Activated naive CD8-positive, alpha-beta T cell (primary cell): ENCODE measurements around the gene RFT1.

Experiments used
- H3K27ac Mint-ChIP-seq: one replicate; pipeline ENCODE4 v1.8.0; 2021; ENCODE audit warnings: mixed read lengths
- H3K27me3 Mint-ChIP-seq: one replicate; pipeline ENCODE4 v1.8.0; 2021; ENCODE audit warnings: mixed read lengths
- H3K36me3 Mint-ChIP-seq: one replicate; pipeline ENCODE4 v1.8.0; 2021; ENCODE audit warnings: mixed read lengths
- H3K4me1 Mint-ChIP-seq: one replicate; pipeline ENCODE4 v1.8.0; 2021; ENCODE audit warnings: low read depth, mixed read lengths
- H3K4me3 Mint-ChIP-seq: one replicate; pipeline ENCODE4 v1.8.0; 2021; ENCODE audit warnings: mild to moderate bottlenecking, mixed read lengths
- H3K9me3 Mint-ChIP-seq: one replicate; pipeline ENCODE4 v1.8.0; 2021; ENCODE audit warnings: low read depth, mixed read lengths

RFT1 gene

DNA sequence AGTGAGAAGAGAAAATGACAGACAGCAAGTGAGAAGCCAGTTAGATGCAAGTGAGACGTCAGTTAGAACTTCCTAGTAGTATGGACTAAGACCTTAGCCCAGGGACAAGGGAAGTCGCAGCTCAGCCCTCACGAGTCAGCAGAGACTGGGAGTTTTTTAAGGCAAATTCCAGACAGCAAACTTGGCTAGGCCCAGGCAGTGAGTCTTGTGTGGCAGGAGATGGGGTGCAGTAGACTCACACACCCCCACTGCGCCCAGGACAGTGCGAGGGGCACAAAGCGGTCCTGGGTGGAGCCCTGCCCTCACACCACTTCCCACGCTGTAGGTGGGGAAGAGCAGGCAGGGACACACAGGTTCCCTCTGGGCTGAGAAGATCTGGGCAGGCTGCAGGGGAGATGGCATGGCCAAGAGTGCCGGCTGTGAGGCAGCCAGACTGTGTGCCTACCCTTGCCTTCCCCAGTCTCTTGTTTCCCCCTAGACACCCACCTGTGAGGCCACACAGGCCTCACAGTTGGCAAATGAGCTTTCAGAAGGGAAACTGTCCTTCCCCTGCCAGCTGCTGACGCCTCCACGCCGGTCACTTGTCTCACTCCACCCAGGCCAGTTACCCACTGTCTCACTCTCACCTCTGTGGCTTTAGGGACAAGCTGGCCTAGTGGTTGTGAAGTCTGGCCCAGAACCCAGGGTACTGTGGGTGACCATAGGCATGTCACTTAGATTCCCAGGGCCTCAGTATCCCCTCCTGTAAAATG, 17.1 kb upstream of the RFT1 start:
- no peaks in the 10 kb centered on the region for H3K9me3 Mint-ChIP-seq
- no peaks in the 10 kb centered on the region for H3K27me3 Mint-ChIP-seq
- H3K4me3 Mint-ChIP-seq, result no peak overlapping the region
- no peaks in the 10 kb centered on the region for H3K36me3 Mint-ChIP-seq
- H3K4me1 Mint-ChIP-seq, result no peaks in the 10 kb centered on the region
- H3K27ac Mint-ChIP-seq, result no peak overlapping the region

DNA sequence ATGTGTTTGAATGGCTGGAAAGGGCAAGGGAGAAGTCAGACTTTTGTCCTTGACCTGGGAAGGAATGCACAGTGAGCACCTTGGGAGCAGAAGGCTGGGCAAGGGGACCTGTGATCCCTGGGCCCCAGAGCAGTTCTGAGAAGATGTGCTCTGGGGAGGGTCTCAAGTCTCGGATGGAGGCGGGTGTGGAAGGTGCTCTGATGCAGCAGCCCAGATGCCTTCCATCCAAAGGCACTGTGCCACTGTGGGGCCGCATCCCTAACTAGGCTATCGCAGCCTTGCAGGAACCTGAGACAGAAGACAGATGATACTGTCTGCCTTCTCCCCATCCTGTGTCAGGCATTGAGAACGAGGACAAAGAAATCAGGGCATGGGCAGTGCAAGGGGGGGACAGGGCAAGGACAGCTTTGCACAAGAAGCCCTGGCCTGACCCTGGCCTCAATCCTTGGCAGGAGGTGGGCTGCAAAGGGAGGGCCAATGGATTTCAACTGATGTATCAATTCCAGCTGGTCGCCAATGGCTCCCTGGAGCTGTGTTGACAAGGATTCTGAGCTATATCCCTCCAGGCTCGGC, 16.2 kb upstream of the RFT1 start:
- Mint-ChIP-seq H3K4me1 (no peaks in the 10 kb centered on the region), H3K27me3 (no peaks in the 10 kb centered on the region), H3K27ac (no peak overlapping the region), H3K9me3 (no peaks in the 10 kb centered on the region), H3K36me3 (no peaks in the 10 kb centered on the region), H3K4me3 (no peak overlapping the region)

DNA sequence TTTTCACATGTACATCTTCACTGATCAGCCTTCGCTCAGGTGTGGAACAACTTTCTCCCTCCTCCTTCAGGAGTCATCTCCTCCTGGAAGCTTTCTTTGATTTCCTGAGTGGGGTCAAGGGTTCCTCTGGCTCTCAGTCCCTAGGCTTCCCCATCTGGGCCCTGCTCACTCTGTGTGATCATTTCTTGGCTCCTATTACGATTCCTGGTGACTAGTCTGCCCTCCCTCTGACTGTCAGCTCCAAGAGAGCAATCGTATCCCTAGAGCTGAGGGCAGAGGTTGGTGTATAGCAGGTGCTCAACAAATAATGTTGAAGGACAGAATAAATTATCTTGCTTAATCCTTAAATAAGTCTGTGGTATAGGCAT, 15.5 kb upstream of the RFT1 start:
- no peak overlapping the region for H3K4me3 Mint-ChIP-seq
- no peaks in the 10 kb centered on the region for H3K27me3 Mint-ChIP-seq
- no peak overlapping the region for H3K27ac Mint-ChIP-seq
- no peaks in the 10 kb centered on the region for H3K4me1 Mint-ChIP-seq
- no peaks in the 10 kb centered on the region for H3K36me3 Mint-ChIP-seq
- no peaks in the 10 kb centered on the region for H3K9me3 Mint-ChIP-seq

DNA sequence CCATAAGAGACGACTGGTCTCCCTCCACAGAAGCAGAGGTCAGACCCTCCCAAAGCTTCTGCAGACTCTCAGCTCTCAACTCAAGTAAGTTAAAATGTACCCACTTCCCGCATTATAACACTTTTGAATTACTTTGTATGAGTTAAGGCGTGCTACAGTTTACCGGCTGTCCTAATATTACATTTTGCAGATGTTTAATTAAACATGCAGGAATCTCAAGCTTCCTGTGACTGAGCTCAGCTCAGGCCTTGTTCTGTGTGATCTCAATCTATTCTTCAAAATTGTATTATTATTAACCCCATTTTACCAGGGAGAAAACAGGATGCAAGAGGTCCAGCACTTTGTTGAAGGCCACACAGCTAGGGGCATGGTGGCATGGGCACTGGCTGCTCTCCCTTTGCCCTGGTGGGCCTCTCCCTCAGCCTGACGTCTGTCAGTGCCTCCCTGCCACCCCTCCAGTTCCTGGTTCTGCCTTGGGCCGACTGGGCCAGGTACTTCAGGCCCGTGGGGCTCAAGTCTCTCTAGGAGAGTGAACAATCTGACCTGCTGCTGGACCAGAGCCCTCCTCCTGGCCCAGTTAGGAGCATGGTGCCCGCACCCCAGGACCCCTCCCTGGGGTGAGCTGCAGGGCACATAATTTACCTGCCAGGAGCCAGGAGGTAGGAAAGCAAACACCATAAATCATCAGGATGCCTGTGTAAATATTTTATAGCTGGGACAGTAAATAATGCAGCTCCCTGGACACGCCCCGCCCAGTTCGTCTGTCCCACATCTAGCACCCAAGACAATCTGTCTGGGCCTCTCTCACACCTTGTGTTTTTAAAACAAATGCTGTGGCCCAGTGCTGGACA, 14.9 kb upstream of the RFT1 start:
- no peaks in the 10 kb centered on the region for H3K4me1 Mint-ChIP-seq
- no peaks in the 10 kb centered on the region for H3K36me3 Mint-ChIP-seq
- no peaks in the 10 kb centered on the region for H3K27me3 Mint-ChIP-seq
- no peak overlapping the region for H3K4me3 Mint-ChIP-seq
- H3K9me3 Mint-ChIP-seq, result no peaks in the 10 kb centered on the region
- H3K27ac Mint-ChIP-seq, result no peak overlapping the region

DNA sequence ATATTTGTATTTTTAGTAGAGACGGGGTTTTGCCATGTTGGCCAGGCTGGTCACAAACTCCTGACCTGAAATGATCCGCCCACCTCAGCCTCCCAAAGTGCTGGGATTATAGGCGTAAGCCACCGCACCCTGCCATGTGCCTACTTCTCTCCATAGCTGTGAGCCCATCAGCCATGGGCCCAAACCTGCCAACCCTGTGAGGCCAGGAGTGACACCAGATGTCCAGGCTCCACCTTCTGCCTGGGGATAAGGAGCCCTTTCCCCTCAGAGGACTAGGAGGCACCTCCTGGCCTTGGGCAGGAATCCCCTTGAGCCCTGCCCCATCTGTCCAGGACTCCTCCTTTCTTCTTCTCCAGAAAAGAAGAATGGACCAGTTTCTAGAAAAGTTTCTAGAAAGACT, 14.2 kb upstream of the RFT1 start:
- no peaks in the 10 kb centered on the region for H3K27me3 Mint-ChIP-seq
- H3K36me3 Mint-ChIP-seq, result no peaks in the 10 kb centered on the region
- H3K4me1 Mint-ChIP-seq, result no peaks in the 10 kb centered on the region
- no peaks in the 10 kb centered on the region for H3K9me3 Mint-ChIP-seq
- no peak overlapping the region for H3K4me3 Mint-ChIP-seq
- H3K27ac Mint-ChIP-seq, result no peak overlapping the region

DNA sequence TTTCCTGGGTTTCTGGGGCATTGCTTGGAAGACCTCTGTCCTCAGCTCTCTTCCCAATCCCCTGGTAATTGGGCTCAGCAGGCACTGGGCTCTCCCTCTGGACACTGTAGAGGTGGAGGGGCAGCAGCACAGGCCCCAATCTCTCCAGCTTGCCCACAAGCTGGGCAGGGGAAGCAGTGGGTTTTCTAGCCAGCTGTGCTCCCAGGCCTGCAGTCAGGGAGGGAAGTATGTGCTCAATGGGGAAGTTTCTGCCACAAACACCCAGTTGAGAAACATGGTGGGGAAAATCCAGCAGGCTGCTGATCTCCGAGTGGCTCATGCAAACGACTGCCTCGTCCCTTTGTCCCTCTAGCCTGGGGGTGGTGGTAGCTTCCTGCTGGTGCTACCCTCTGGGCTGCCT, 12.8 kb upstream of the RFT1 start:
- Mint-ChIP-seq H3K4me3 (no peak overlapping the region), H3K27ac (no peak overlapping the region), H3K27me3 (no peaks in the 10 kb centered on the region), H3K9me3 (no peaks in the 10 kb centered on the region), H3K4me1 (no peaks in the 10 kb centered on the region), H3K36me3 (no peaks in the 10 kb centered on the region)

DNA sequence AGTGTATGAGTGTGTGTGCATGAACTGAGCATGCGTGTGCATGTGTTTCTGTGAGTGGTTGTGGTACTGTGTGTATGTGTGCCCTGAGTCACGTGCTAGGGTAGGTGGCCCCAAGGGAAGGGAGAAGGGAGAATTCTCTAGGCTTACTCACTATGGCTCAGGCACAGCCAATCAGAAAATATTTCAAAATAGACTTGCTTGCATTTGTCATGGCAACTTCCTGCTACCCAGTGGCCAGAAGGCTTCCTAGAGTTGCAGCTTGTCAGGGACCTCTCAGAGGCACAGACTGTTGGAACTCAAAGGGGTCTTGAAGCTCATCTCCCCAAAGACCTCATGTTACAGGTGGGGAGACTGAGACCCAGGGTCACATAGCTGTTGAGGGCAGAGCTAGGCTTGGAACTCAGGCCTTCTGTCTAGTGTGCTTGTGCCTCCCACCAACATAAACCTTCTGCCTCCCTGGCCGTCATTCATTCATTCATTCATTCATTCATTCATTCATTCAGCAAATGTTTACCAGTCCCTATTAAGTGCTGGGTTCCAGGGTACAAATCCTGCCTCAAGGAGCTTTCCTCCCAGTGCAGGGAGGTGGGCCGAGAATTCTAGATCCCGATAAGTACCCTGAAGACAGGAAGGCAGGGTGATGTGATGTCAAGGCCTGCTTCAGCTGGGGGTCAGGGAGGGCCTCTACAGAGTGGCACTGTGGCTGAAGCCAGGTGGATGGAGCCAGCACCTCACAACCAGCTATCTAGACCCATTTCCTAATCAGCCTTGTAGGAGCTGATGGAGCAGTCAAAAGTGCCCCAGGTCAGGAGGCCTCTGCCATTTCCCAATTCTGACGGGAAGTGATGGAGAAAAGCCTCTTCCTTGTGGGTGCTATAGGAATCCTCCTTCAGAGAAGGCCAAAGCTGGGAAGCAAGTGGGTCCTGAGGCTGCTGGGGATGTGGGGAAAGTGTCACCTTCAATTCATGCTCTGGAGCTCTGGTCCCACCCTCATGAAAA, 10.9 kb upstream of the RFT1 start:
- no peaks in the 10 kb centered on the region for H3K27me3 Mint-ChIP-seq
- no peak overlapping the region for H3K4me3 Mint-ChIP-seq
- H3K27ac Mint-ChIP-seq, result no peak overlapping the region
- no peaks in the 10 kb centered on the region for H3K4me1 Mint-ChIP-seq
- H3K9me3 Mint-ChIP-seq, result no peaks in the 10 kb centered on the region
- H3K36me3 Mint-ChIP-seq, result no peaks in the 10 kb centered on the region

DNA sequence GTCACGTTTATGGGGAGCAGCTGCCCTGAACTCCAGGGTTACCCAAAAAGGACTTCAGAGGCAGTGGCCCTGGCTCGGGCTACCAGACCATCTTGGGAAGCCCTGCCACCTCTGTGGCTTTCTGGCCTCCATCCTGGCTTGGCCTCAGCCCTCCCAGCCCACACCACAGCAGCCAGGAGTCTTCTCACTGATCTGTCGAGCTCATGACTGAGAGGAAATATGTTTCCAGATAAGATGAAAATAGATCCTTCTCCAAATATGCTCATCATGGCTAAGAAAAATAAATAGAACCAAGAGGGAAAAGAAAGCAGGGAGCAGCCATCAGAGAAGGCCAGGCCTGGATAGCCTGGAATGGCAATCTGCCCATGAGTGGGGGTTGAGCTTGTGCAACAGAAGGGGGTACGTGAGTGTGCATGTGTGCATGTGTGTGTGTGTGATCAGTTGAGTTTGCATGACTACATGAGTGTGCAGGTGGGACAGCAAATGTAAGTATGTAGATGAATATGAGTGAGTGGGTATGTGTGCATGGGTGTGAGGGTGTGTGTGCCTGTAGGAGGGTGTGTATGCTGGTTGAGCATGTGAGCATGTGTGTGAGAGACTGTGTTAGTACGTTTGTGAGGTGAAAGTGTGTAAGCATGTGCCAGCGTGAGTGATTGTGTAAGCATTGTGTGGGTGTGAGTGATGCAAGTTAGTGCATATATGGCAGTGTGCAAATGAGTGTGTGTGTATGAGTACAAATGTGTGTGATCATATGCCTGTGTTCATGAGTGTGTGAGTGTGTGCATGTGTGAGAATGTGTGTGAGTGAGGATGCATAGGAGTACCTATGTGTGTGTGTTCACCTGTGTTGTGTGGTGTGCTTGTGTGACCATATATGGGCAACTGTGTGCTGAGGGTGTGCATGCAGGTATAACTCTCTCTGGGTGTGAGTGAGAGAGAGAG, 9.9 kb upstream of the RFT1 start:
- H3K4me1 Mint-ChIP-seq, result no peaks in the 10 kb centered on the region
- no peaks in the 10 kb centered on the region for H3K9me3 Mint-ChIP-seq
- H3K36me3 Mint-ChIP-seq, result no peaks in the 10 kb centered on the region
- no peak overlapping the region for H3K27ac Mint-ChIP-seq
- H3K27me3 Mint-ChIP-seq, result no peaks in the 10 kb centered on the region
- H3K4me3 Mint-ChIP-seq, result no peak overlapping the region

DNA sequence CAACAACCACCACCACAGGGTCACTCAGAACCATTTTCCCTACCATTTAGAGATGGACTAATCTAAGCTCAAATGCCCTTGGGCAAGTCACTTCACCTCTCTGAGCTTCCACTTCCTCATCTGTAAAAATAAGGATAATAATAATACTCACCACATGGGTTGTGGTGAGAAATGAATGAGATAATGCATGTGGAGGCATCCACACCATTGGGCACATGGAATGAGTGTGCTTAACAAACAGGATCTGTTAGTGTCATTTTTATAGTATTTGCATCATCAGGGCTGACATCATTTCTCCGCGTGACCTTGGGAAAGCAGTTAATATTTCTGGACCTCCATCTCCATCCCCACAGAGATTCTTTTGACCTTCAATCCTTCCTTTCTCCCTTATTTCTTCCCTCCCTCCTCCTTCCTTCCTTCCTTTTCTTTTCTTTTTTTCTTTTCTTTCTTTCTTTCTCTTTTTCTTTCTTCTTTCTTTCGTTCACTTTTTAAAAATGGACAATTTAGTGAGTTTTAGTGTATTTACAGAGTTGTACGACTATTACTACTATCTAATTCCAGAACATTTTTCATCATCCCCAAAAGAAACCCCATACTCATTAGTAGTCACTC, 7.7 kb upstream of the RFT1 start:
- no peaks in the 10 kb centered on the region for H3K27me3 Mint-ChIP-seq
- H3K4me1 Mint-ChIP-seq, result no peaks in the 10 kb centered on the region
- no peak overlapping the region for H3K27ac Mint-ChIP-seq
- H3K36me3 Mint-ChIP-seq, result no peaks in the 10 kb centered on the region
- H3K9me3 Mint-ChIP-seq, result no peaks in the 10 kb centered on the region
- H3K4me3 Mint-ChIP-seq, result no peak overlapping the region

DNA sequence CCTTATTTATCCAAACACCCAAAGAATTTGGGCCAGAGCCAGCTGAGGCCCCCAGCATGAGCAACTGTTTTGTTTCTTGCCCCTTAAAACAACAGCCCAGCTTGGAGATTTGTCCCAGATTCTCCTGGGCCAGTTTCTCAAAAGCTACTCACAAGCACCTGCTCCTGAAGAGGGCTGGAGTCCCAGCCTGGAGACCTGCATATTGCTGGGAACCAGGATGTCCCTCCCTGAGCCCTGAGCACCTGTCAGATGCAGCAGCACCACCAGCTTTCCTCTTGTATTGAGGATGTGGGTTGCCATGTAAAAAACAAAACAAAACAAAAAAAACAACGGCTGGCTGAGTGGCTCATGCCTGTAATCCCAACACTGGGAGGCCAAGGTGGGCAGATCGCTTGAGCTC, 7.0 kb upstream of the RFT1 start:
- Mint-ChIP-seq H3K4me3 (no peak overlapping the region), H3K27me3 (no peaks in the 10 kb centered on the region), H3K9me3 (no peaks in the 10 kb centered on the region), H3K27ac (no peak overlapping the region), H3K4me1 (no peaks in the 10 kb centered on the region), H3K36me3 (no peaks in the 10 kb centered on the region)

DNA sequence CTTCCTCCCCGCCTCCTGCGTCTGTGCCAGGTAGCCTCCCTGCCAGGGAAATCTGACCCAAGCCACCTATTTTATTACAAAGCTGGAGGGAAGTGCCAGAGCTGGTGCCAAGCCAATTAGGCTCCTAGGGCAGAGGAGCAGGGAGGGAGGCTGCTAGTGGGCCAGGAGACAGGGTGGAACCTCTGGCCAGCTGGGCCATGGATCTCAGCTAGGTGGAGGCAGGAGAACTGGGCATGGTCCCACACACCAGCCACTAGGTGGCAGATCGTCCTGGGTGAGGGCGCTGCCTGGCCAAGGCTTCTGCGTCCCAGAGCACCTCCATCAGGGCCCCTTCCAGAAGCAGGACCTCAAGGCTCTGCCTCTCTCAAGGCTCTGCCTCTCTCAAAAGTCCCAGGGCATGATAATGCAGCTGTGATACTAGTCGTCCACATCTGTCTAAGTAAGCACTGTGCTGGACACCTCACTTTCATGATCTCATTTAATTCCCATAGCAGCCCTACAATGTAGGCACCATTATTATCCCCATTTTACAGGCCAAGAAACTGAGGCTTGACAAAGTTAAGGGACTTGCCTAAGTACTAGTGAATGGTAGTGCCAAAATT, 4.5 kb upstream of the RFT1 start:
- Mint-ChIP-seq H3K36me3 (no peaks in the 10 kb centered on the region), H3K27me3 (no peaks in the 10 kb centered on the region), H3K9me3 (no peaks in the 10 kb centered on the region), H3K4me1 (peaks cover 12% of the 10 kb centered on the region), H3K27ac (no peak overlapping the region), H3K4me3 (no peak overlapping the region)

DNA sequence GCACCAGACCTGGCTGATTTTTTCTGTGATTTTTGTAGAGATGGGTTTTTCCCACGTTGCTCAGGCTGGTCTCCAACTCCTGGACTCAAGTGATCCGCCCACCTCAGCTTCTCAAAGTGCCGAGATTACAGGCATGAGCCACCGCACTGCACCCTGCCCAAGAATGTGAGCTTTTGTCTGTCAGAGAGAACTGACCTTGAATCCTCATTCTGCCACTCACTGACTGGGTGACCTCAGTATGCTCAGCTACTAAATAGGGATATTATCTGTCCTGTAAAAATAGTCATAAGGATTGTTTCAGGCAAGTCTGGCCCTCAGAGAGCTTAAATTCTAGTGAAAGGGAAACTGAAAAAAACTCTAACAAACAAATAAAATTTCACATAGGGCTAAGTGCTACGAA, 2.1 kb upstream of the RFT1 start:
- peak overlapping the region; percentile 54 for H3K27ac Mint-ChIP-seq
- no peaks in the 10 kb centered on the region for H3K36me3 Mint-ChIP-seq
- peaks cover 26% of the 10 kb centered on the region for H3K4me1 Mint-ChIP-seq
- no peaks in the 10 kb centered on the region for H3K27me3 Mint-ChIP-seq
- H3K9me3 Mint-ChIP-seq, result no peaks in the 10 kb centered on the region
- H3K4me3 Mint-ChIP-seq, result no peak overlapping the region

DNA sequence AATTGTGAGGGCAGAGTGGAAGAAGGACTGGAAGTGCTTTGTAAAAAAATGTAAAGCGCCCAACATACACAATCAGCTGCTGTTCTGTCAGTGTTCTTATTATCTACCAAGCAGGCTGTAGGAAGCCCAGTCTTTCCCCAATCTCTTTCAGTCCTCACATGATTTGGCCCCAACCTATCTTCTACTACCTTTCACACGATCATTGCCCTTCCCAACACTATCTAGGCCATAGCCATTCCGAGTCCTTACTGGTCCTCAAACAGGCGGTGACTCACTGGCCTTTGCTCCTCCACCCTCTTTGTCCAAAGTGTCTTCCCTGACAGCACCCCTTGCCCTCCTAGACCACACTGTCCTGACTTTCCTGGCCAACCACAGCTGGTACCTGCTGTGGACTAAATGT, 861 bp upstream of the RFT1 start:
- Mint-ChIP-seq H3K27ac (peak overlapping the region; percentile 97), H3K9me3 (no peaks in the 10 kb centered on the region), H3K4me3 (peak overlapping the region; percentile 95), H3K27me3 (no peaks in the 10 kb centered on the region), H3K4me1 (peaks cover 26% of the 10 kb centered on the region), H3K36me3 (no peaks in the 10 kb centered on the region)
